ENCODE data around the gene SLC44A3. TPM values are rescaled to one million over a fixed set of nuclear protein-coding genes. Genes with fewer than 3 reads are reported as not detected.

The SLC44A3 gene
- total and polyA plus RNA-seq, 9 of the 15 experiments (the other 6 are each of a cell fraction or from before 2014, with no cell fraction given) = not detected

GRCh38 chr1:94820936-94821335 is 779 bp downstream of the SLC44A3 start:
- 3% methylated on average over 7 of the region's 7 CpGs for WGBS (ENCODE audit: insufficient coverage, low coverage, missing lambda C conversion rate)
- CTCF ChIA-PET (ENCODE audit: low intra/inter-chr PET ratio) = no interaction called here
- intact Hi-C loops (cut with micrococcal nuclease) (no loop called here), in situ Hi-C loops (cut with MboI) (no loop called here)
- no peak for FAIRE-seq
- no peaks in the 10 kb centered on the region for H3K79me2 ChIP-seq (ENCODE audit: control insufficient read depth, insufficient read depth, low read length)
- peaks cover 0 to 8% of the 10 kb centered on the region in 2 experiments; a peak in 2 of 5 replicates for H3K4me1 ChIP-seq (replicated peaks in 1 of 2; ENCODE audit: control insufficient read depth in 2 of 2, insufficient read depth in 2 of 2, low read length in 2 of 2)
- H3K9me3 ChIP-seq (replicated peaks; ENCODE audit: control insufficient read depth, insufficient read depth, low read depth, low read length) = no peaks in the 10 kb centered on the region
- no peak overlapping the region for H3K4me2 ChIP-seq (ENCODE audit: insufficient read depth, low read length)
- peaks cover 18 to 27% of the 10 kb centered on the region in 2 experiments; a peak in 4 of 5 replicates for H3K27me3 ChIP-seq (ENCODE audit: control insufficient read depth in 2 of 2, insufficient read depth in 2 of 2, low read length in 2 of 2)
- TF ChIP-seq ZBTB7A (IDR thresholded peaks at IDR 0.05; ENCODE audit: borderline replicate concordance, control insufficient read depth, low read depth, low read length) (no peak), KAT7 (CRISPR knock-in tag; IDR thresholded peaks at IDR 0.05; ENCODE audit: borderline replicate concordance) (no peak), BDP1 (IDR thresholded peaks at IDR 0.05; ENCODE audit: insufficient read depth, insufficient read length) (no peak), BRD4 (IDR thresholded peaks at IDR 0.05) (no peak)
- H3K36me3 ChIP-seq (ENCODE audit: control insufficient read depth, insufficient read depth, low read length) = no peaks in the 10 kb centered on the region
- H3K9me1 ChIP-seq (ENCODE audit: control insufficient read depth, insufficient read depth, low read length) = no peaks in the 10 kb centered on the region
- POLR2A ChIA-PET = interaction anchor here (1.2 kb wide), 1 partner anchor 34 kb away, joined by 3 read pairs; no protein-coding TSS in a partner anchor
- no peaks in the 10 kb centered on the region for H4K20me1 ChIP-seq (replicated peaks; ENCODE audit: control insufficient read depth, insufficient read depth, low read length)
- BruUV-seq (replicated peaks) = no TSS peak
- H3K27ac ChIP-seq (ENCODE audit: extremely low read depth, low read depth, low read length) = no peak overlapping the region
- no peak for DNase-seq (ENCODE audit: extremely low read depth in 1 of 4, low spot score in 3 of 4)
- no peak overlapping the region for H3K9ac ChIP-seq (ENCODE audit: insufficient read depth in 1 of 2, low read depth in 2 of 2, low read length in 2 of 2)
- ATAC-seq = no peak
- H3K4me3 ChIP-seq = no peak overlapping the region
- no peak overlapping the region for H2AFZ ChIP-seq (ENCODE audit: low read depth, low read length)

- Histone ChIP-seq H3K4me1 (replicated peaks in 1 of 2; ENCODE audit: control insufficient read depth in 2 of 2, insufficient read depth in 2 of 2, low read length in 2 of 2) (peaks cover 0 to 8% of the 10 kb centered on the region in 2 experiments; a peak in 2 of 5 replicates), H3K4me2 (ENCODE audit: insufficient read depth, low read length) (no peak overlapping the region)
- POLR2A ChIA-PET = interaction anchor here (0.7 to 1.2 kb wide), 2 partner anchors 33 to 220 kb away, joined by 3 read pairs; no protein-coding TSS in a partner anchor
Measured at GRCh38 chr1:94821636-94822305, 1.6 kb downstream of the SLC44A3 start.

More at GRCh38 chr1:94821636-94822305, 1.6 kb downstream of the SLC44A3 start:
- DNase-seq (ENCODE audit: extremely low read depth in 1 of 4, low spot score in 3 of 4) (no peak), ATAC-seq (no peak), FAIRE-seq (no peak)
- no peak for TF ChIP-seq THRA (IDR thresholded peaks at IDR 0.05)
- no peak for TF ChIP-seq NELFE (IDR thresholded peaks at IDR 0.05; ENCODE audit: insufficient read depth, insufficient read length)
- TF ChIP-seq MCM7 (IDR thresholded peaks at IDR 0.05) = no peak
- TF ChIP-seq BHLHE40 (IDR thresholded peaks at IDR 0.05; ENCODE audit: low read length) = no peak
- no peak for TF ChIP-seq ZNF395 (CRISPR knock-in tag; IDR thresholded peaks at IDR 0.05)
- no peak for TF ChIP-seq ARID1B (IDR thresholded peaks at IDR 0.05)
- no peak for TF ChIP-seq PURB (CRISPR knock-in tag; IDR thresholded peaks at IDR 0.05; ENCODE audit: low read depth)
- no peak for TF ChIP-seq RBM34 (IDR thresholded peaks at IDR 0.05; ENCODE audit: borderline replicate concordance, insufficient read depth, low read length)
- no peak for TF ChIP-seq NFXL1 (CRISPR knock-in tag; IDR thresholded peaks at IDR 0.05)
- no peaks in the 10 kb centered on the region for H3K36me3 ChIP-seq (ENCODE audit: control insufficient read depth, insufficient read depth, low read length)
- H3K9me3 ChIP-seq (replicated peaks; ENCODE audit: control insufficient read depth, insufficient read depth, low read depth, low read length) = no peaks in the 10 kb centered on the region
- H4K20me1 ChIP-seq (replicated peaks; ENCODE audit: control insufficient read depth, insufficient read depth, low read length) = no peaks in the 10 kb centered on the region
- H3K79me2 ChIP-seq (ENCODE audit: control insufficient read depth, insufficient read depth, low read length) = no peaks in the 10 kb centered on the region
- H3K9ac ChIP-seq (ENCODE audit: insufficient read depth in 1 of 2, low read depth in 2 of 2, low read length in 2 of 2) = no peak overlapping the region
- H2AFZ ChIP-seq (ENCODE audit: low read depth, low read length) = no peak overlapping the region
- no peak overlapping the region for H3K4me3 ChIP-seq
- no peak overlapping the region for H3K27ac ChIP-seq (ENCODE audit: extremely low read depth, low read depth, low read length)
- peaks cover 18 to 27% of the 10 kb centered on the region in 2 experiments; a peak in 4 of 5 replicates for H3K27me3 ChIP-seq (ENCODE audit: control insufficient read depth in 2 of 2, insufficient read depth in 2 of 2, low read length in 2 of 2)
- under 1% methylated on average over 9 of the region's 9 CpGs for whole genome bisulfite sequencing (ENCODE audit: insufficient coverage, low coverage, missing lambda C conversion rate)
- in situ Hi-C loops (cut with MboI) (no loop called here), intact Hi-C loops (cut with micrococcal nuclease) (no loop called here)
- no peaks in the 10 kb centered on the region for H3K9me1 ChIP-seq (ENCODE audit: control insufficient read depth, insufficient read depth, low read length)
- CTCF ChIA-PET (ENCODE audit: low intra/inter-chr PET ratio) = no interaction called here
- no TSS peak for BruUV-seq (replicated peaks)

All from K562 (cell line).